Loucy (cell line): ENCODE measurements around the gene FKBP1C.

Experiments
- H2AFZ ChIP-seq: fragments of 200-600 bp; sonication (generic); 2 replicates; pipeline ENCODE4 v1.6.0; 2016; ENCODE audit warnings: antibody characterized with exemption, mild to moderate bottlenecking, low read length, moderate library complexity
- H3F3A ChIP-seq: fragments of 200-600 bp; 2 replicates; pipeline ENCODE4 v1.6.0; 2016; ENCODE audit warnings: antibody characterized with exemption, low read depth, mild to moderate bottlenecking
- H3K27me3 ChIP-seq: fragments of 200-600 bp; sonication (generic); 2 replicates; pipeline ENCODE4 v1.6.1; 2014; ENCODE audit warnings: low read length, mild to moderate bottlenecking; ENCODE audit not compliant: insufficient read depth, poor library complexity, severe bottlenecking
- H3K36me3 ChIP-seq: fragments of 200-600 bp; sonication (generic); 2 replicates; pipeline ENCODE4 v1.6.1; 2016; ENCODE audit warnings: low read length; ENCODE audit not compliant: insufficient read depth
- H3K4me1 ChIP-seq: fragments of 200-600 bp; sonication (generic); 2 replicates; pipeline ENCODE4 v1.5.1; 2014; ENCODE audit warnings: low read length, mild to moderate bottlenecking; ENCODE audit not compliant: insufficient read depth, poor library complexity, severe bottlenecking
- H3K4me2 ChIP-seq: fragments of 200-600 bp; sonication (generic); 2 replicates; pipeline ENCODE4 v1.6.0; 2014; ENCODE audit warnings: antibody characterized with exemption, low read length, low read depth, mild to moderate bottlenecking; ENCODE audit not compliant: poor library complexity, severe bottlenecking
- H3K4me3 ChIP-seq: fragments of 200-600 bp; sonication (generic); 2 replicates; pipeline ENCODE4 v1.5.1; 2014; ENCODE audit warnings: low read length, mild to moderate bottlenecking, mixed read lengths; ENCODE audit not compliant: poor library complexity, severe bottlenecking
- H3K79me2 ChIP-seq: fragments of 200-600 bp; sonication (generic); 2 replicates; pipeline ENCODE4 v1.6.1; 2014; ENCODE audit warnings: low read length; ENCODE audit not compliant: insufficient read depth
- H3K9ac ChIP-seq: fragments of 200-600 bp; sonication (generic); 2 replicates; pipeline ENCODE4 v1.6.0; 2014; ENCODE audit warnings: mild to moderate bottlenecking, low read depth, low read length, moderate library complexity; ENCODE audit not compliant: poor library complexity, severe bottlenecking
- H3K9me2 ChIP-seq: fragments of 200-600 bp; sonication (generic); replicated peaks from 2 replicates; pipeline ENCODE4 v1.6.1; 2016; ENCODE audit warnings: low read depth, low read length, mixed read lengths
- H3K9me3 ChIP-seq: fragments of 200-600 bp; sonication (generic); 2 replicates; pipeline ENCODE4 v1.6.1; 2014; ENCODE audit warnings: mild to moderate bottlenecking, antibody characterized with exemption, low read length, low read depth; ENCODE audit not compliant: insufficient read depth
- H4K20me1 ChIP-seq: fragments of 200-600 bp; sonication (generic); 2 replicates; pipeline ENCODE4 v1.6.0; 2014; ENCODE audit warnings: antibody characterized with exemption, low read length, mild to moderate bottlenecking; ENCODE audit not compliant: insufficient read depth, poor library complexity, severe bottlenecking
- CTCF ChIP-seq: fragments of 200-600 bp; sonication (generic); conservative IDR thresholded peaks from 2 replicates; pipeline ENCODE4 v1.5.1; 2014; ENCODE audit warnings: mild to moderate bottlenecking, antibody characterized with exemption, low read length
- EZH2phosphoT487 ChIP-seq: fragments of 200-600 bp; IDR thresholded peaks from 2 replicates; pipeline ENCODE4 v1.6.1; 2018; ENCODE audit warnings: antibody characterized with exemption, mild to moderate bottlenecking, moderate library complexity, borderline replicate concordance

FKBP1C gene

GRCh38 chr6:63261820-63262219 lies 50.6 kb downstream of the FKBP1C start:
- no peaks in the 10 kb centered on the region for H3F3A ChIP-seq

More at GRCh38 chr6:63261820-63262219, 50.6 kb downstream of the FKBP1C start:
- H3K9me3 ChIP-seq = no peaks in the 10 kb centered on the region
- no peaks in the 10 kb centered on the region for H3K27me3 ChIP-seq
- TF ChIP-seq CTCF = no peak
- TF ChIP-seq EZH2phosphoT487 = no peak
- no peaks in the 10 kb centered on the region for H3K36me3 ChIP-seq
- H4K20me1 ChIP-seq = no peaks in the 10 kb centered on the region
- no peak overlapping the region for H3K4me3 ChIP-seq
- H3K9me2 ChIP-seq = no peaks in the 10 kb centered on the region
- H3K4me2 ChIP-seq = no peak overlapping the region
- no peak overlapping the region for H3K9ac ChIP-seq
- H3K79me2 ChIP-seq = no peaks in the 10 kb centered on the region
- H2AFZ ChIP-seq = no peak overlapping the region
- no peaks in the 10 kb centered on the region for H3K4me1 ChIP-seq
